GM20000 (cell line): ENCODE results near the gene CTNNA2.

ENCODE experiments used
- DNase-seq: peaks from one replicate; pipeline ENCODE4 v3.0.0; 2012; ENCODE audit warnings: low spot score
- TF ChIP-seq, protein P1 (sequence below): IDR thresholded peaks from 2 replicates; pipeline ENCODE4 v1.5.1; 2012; ENCODE audit warnings: mild to moderate bottlenecking, control low read depth; ENCODE audit errors: extremely low read depth, missing control alignments

Gene CTNNA2

DNA sequence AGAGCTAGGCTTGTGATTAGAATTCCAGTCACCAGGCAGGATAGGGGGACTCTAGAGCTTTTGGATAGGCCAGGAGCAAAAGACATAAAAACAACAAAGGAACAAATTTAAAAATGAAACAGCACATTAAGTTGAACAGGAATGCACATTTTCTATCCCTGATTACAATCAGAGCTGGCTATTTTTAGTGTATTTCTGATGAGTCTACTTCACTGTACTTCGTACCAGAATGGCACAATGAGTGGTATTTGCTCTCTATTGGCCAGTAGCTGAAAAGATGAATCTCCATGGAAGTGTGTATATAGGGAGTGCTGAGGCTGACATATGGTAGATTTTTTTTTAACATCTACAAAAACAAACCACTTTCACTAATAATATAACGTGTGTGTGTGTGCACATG, 825.9 kb downstream of the CTNNA2 start:
- TF ChIP-seq, protein P1, sequence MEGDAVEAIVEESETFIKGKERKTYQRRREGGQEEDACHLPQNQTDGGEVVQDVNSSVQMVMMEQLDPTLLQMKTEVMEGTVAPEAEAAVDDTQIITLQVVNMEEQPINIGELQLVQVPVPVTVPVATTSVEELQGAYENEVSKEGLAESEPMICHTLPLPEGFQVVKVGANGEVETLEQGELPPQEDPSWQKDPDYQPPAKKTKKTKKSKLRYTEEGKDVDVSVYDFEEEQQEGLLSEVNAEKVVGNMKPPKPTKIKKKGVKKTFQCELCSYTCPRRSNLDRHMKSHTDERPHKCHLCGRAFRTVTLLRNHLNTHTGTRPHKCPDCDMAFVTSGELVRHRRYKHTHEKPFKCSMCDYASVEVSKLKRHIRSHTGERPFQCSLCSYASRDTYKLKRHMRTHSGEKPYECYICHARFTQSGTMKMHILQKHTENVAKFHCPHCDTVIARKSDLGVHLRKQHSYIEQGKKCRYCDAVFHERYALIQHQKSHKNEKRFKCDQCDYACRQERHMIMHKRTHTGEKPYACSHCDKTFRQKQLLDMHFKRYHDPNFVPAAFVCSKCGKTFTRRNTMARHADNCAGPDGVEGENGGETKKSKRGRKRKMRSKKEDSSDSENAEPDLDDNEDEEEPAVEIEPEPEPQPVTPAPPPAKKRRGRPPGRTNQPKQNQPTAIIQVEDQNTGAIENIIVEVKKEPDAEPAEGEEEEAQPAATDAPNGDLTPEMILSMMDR = no peak
- DNase-seq = no peak

DNA sequence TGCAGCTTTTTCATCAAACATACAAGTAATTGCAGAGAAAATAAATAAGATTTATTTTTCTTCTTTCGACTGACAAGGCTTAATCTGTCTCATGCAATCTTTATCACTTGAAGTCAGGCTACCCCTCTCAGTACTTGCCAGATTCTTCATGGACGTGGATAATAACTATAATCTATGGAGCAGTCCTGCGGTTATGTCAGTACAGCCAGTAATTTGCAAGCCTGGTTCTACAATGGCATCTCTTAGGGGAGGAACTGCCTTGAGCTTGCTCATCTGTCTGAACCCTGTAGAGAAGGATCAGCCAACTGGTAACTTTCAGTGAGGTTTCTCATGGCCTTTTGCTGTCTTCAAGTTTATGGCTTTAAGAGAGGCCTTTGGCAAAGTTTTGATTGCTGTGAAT, 827.2 kb downstream of the CTNNA2 start:
- TF ChIP-seq, protein P1 = no peak
- DNase-seq = no peak

DNA sequence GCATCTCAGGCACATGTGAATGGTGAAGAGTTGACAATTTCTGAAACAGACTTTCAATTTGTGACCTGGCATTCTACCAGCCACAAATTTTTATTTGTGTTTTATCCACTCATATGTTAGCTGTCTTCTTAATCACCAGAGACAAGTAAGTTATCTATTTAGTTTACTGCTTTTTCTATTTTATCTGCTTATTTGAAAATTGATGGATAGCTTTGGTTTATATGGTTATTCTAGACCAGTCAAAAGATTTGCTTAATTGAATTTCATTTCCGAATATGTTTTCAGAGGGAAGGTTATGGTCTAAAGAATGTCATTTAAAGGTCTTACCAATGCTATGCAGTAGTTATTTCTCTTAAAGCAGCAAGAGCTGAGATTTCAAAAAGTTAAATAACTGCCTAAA, 835.2 kb downstream of the CTNNA2 start:
- TF ChIP-seq, protein P1 = no peak
- no peak for DNase-seq

DNA sequence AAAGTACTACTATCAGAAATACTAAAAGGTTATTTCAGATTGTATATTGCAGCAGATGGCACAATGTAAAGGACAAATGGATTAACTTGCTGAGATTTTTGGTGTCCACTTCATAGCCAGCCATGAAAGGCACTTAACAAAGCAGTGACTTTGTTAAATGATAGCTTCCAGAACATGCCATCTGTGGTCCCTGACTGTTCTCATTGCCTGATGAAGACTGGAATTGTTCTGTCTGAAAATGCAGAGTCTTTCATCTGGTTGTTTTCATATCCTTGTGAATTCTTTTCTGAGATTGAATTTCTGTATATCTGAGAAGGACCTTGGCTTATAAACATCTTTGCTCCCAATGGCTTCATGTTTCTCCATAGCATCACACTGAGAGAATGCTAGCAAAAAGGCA, 836.1 kb downstream of the CTNNA2 start:
- no peak for DNase-seq
- TF ChIP-seq, protein P1 = no peak

DNA sequence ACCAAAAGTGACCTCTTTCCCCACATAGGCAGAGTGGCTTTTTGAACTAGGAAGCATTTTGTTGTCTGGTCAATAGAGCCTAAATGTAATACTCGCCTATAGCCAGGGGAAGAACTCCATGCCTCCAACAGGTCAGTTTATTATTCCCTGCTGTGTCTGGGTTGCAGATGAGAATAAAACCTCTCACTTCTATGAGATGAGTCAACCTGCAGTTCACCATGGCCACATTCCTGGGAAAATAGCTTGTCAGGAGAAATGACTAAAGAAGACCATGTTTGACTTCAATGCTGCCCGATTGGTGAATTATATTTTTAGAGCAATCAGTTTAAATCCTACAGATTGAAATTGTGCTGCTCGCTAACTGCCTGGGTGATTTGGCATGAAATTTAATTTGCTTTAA, 838.4 kb downstream of the CTNNA2 start:
- TF ChIP-seq, protein P1 = no peak

DNA sequence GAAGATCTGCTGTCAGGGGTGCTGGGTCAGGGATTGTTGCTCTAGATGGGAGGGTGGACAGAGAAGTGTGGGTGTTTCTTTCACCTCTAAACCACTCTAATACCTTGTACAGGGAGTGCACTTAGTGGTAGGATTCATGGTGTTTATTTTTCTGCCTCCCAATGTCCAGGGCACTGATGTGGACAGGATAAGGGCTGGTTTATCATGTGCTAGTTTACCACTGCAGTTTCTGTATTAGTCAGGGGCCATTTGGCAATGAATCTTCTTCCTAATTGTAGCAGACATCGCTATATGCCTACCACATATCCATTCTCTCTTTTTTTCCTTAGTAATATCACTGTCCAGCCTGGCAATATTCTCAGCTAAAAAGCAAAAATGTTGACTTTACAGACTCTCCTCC, 842.0 kb downstream of the CTNNA2 start:
- TF ChIP-seq, protein P1 = no peak

More for the DNA sequence above, 838.4 kb downstream of the CTNNA2 start:
- DNase-seq = no peak

DNA sequence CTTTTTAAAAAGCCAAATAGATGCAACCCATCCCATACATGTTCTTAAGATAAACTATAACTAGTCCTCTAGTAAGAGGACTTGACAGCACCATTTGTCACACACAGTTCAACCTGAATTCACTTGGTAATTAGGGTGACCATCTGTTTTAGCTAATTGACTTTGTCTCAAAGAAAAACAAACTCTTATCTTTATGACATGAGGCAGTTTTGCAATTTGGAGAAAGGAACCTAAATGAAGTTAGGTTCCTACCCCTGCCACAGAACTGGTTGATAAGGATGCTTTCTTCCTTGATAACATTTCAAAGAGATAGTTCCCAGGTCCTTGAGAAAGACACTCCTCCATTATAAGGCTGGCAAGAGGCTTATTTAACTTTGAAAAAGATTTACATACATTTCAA, 849.1 kb downstream of the CTNNA2 start:
- DNase-seq = no peak
- TF ChIP-seq, protein P1 = no peak

More for the DNA sequence above, 842.0 kb downstream of the CTNNA2 start:
- no peak for DNase-seq
